H9 (cell line): ENCODE results near the gene ADCY4. TPM values are rescaled to one million over a fixed set of nuclear protein-coding genes. Genes with fewer than 3 reads are reported as not detected.

ENCODE experiments used
- DNase-seq: peaks from one replicate; pipeline ENCODE4 v3.0.0-alpha.2; 2017
- H2AFZ ChIP-seq: one replicate; pipeline ENCODE4 v1.6.1; 2013; ENCODE audit warnings: mild to moderate bottlenecking, low read length, control low read depth, moderate library complexity
- H2AK5ac ChIP-seq: 2 replicates; pipeline ENCODE4 v1.6.1; 2013; ENCODE audit warnings: low read length, control low read depth, mixed read lengths; ENCODE audit not compliant: insufficient read length
- H2BK120ac ChIP-seq: one replicate; pipeline ENCODE4 v1.6.1; 2013; ENCODE audit warnings: low read depth, mild to moderate bottlenecking, low read length, control low read depth, inconsistent platforms; ENCODE audit not compliant: poor library complexity, severe bottlenecking
- H2BK12ac ChIP-seq: 2 replicates; pipeline ENCODE4 v1.6.1; 2013; ENCODE audit warnings: low read length, control low read depth, mixed read lengths, low read depth; ENCODE audit not compliant: insufficient read length
- H2BK15ac ChIP-seq: 2 replicates; pipeline ENCODE4 v1.6.1; 2013; ENCODE audit warnings: low read depth, low read length, control low read depth
- H2BK20ac ChIP-seq: one replicate; pipeline ENCODE4 v1.6.1; 2013; ENCODE audit warnings: low read depth, mild to moderate bottlenecking, low read length, control low read depth, inconsistent platforms; ENCODE audit not compliant: poor library complexity, severe bottlenecking
- H2BK5ac ChIP-seq: 2 replicates; pipeline ENCODE4 v1.6.1; 2013; ENCODE audit warnings: low read length, control low read depth, mixed read lengths; ENCODE audit not compliant: insufficient read length
- H3K14ac ChIP-seq: 2 replicates; pipeline ENCODE4 v1.6.1; 2013; ENCODE audit warnings: low read length, control low read depth; ENCODE audit not compliant: insufficient read depth
- H3K18ac ChIP-seq: 2 replicates; pipeline ENCODE4 v1.6.1; 2013; ENCODE audit warnings: low read depth, mild to moderate bottlenecking, mixed read lengths, low read length, control low read depth; ENCODE audit not compliant: insufficient read length
- H3K23ac ChIP-seq: 2 replicates; pipeline ENCODE4 v1.6.1; 2013; ENCODE audit warnings: low read length, control low read depth, mixed read lengths, low read depth; ENCODE audit not compliant: insufficient read length
- H3K23me2 ChIP-seq: 2 replicates; pipeline ENCODE4 v1.6.1; 2013; ENCODE audit warnings: low read depth, mild to moderate bottlenecking, mixed read lengths, low read length, control low read depth; ENCODE audit not compliant: insufficient read length, poor library complexity, severe bottlenecking
- H3K27ac ChIP-seq: 2 replicates; pipeline ENCODE4 v1.5.1; 2013; ENCODE audit warnings: low read length, control low read depth, mixed read lengths, low read depth; ENCODE audit not compliant: insufficient read length
- H3K27me3 ChIP-seq: 2 replicates; pipeline ENCODE4 v1.6.1; 2013; ENCODE audit warnings: low read length, control low read depth, inconsistent platforms; ENCODE audit not compliant: insufficient read depth
- H3K4ac ChIP-seq: 2 replicates; pipeline ENCODE4 v1.6.1; 2013; ENCODE audit warnings: low read depth, mild to moderate bottlenecking, control low read depth, inconsistent platforms, low read length, moderate library complexity
- H3K4me1 ChIP-seq: 2 replicates; pipeline ENCODE4 v1.6.1; 2013; ENCODE audit warnings: low read length, control low read depth, inconsistent platforms; ENCODE audit not compliant: insufficient read depth
- H3K4me2 ChIP-seq: 2 replicates; pipeline ENCODE4 v1.6.1; 2013; ENCODE audit warnings: low read length, control low read depth, mixed read lengths; ENCODE audit not compliant: insufficient read length, insufficient read depth
- H3K56ac ChIP-seq: 2 replicates; pipeline ENCODE4 v1.6.1; 2013; ENCODE audit warnings: low read depth, mild to moderate bottlenecking, mixed read lengths, low read length, control low read depth; ENCODE audit not compliant: insufficient read length
- H3K79me1 ChIP-seq: 2 replicates; pipeline ENCODE4 v1.6.1; 2013; ENCODE audit warnings: low read depth, mild to moderate bottlenecking, moderate library complexity, low read length, control low read depth, inconsistent platforms; ENCODE audit not compliant: insufficient read depth, poor library complexity, severe bottlenecking
- H3K79me2 ChIP-seq: 2 replicates; pipeline ENCODE4 v1.6.1; 2013; ENCODE audit warnings: low read length, control low read depth, inconsistent platforms; ENCODE audit not compliant: insufficient read depth
- H3K9ac ChIP-seq: 2 replicates; pipeline ENCODE4 v1.6.1; 2013; ENCODE audit warnings: low read length, control low read depth, mixed read lengths; ENCODE audit not compliant: insufficient read length; ENCODE audit errors: extremely low read depth
- H3K9me3 ChIP-seq: one replicate; pipeline ENCODE4 v1.6.1; 2013; ENCODE audit warnings: low read depth, low read length, inconsistent platforms; ENCODE audit not compliant: control insufficient read depth
- H3T11ph ChIP-seq: one replicate; pipeline ENCODE4 v1.6.1; 2013; ENCODE audit warnings: mild to moderate bottlenecking, low read length, control low read depth, inconsistent platforms
- H4K20me1 ChIP-seq: one replicate; pipeline ENCODE4 v1.6.1; 2013; ENCODE audit not compliant: control insufficient read depth, insufficient read length, insufficient read depth
- H4K5ac ChIP-seq: 2 replicates; pipeline ENCODE4 v1.6.1; 2013; ENCODE audit warnings: low read depth, mild to moderate bottlenecking, mixed read lengths, low read length, control low read depth; ENCODE audit not compliant: insufficient read length
- H4K8ac ChIP-seq: replicated peaks from 2 replicates; pipeline ENCODE4 v1.6.1; 2013; ENCODE audit warnings: low read length, control low read depth, mixed read lengths, low read depth; ENCODE audit not compliant: insufficient read length
- H4K91ac ChIP-seq: 2 replicates; pipeline ENCODE4 v1.6.1; 2013; ENCODE audit warnings: low read depth, mild to moderate bottlenecking, moderate library complexity, mixed read lengths, low read length, control low read depth; ENCODE audit not compliant: insufficient read length
- H3K27ac Mint-ChIP-seq, 3 experiments: 2 replicates in 2 of 3; 3 replicates in 1 of 3; pipeline ENCODE4 v1.8.0; 2020 to 2021; ENCODE audit warnings: mixed read lengths in 3 of 3, mild to moderate bottlenecking in 1 of 3, moderate library complexity in 1 of 3
- H3K27me3 Mint-ChIP-seq: 2 replicates; pipeline ENCODE4 v1.8.0; 2021; ENCODE audit warnings: low read depth, mild to moderate bottlenecking, moderate library complexity, mixed read lengths
- H3K36me3 Mint-ChIP-seq, 3 experiments: 2 replicates in 2 of 3; 3 replicates in 1 of 3; pipeline ENCODE4 v1.8.0; 2020 to 2021; ENCODE audit warnings: low read depth in 3 of 3, mixed read lengths in 3 of 3; ENCODE audit not compliant: insufficient read depth in 1 of 3
- H3K4me1 Mint-ChIP-seq, 2 experiments: 2 replicates each; pipeline ENCODE4 v1.8.0; 2020; ENCODE audit warnings: mixed read lengths in 2 of 2
- H3K4me3 Mint-ChIP-seq, 2 experiments: 2 replicates in 1 of 2; 3 replicates in 1 of 2; pipeline ENCODE4 v1.8.0; 2020 to 2021; ENCODE audit warnings: mild to moderate bottlenecking in 2 of 2, mixed read lengths in 2 of 2, moderate library complexity in 1 of 2
- H3K9me3 Mint-ChIP-seq, 2 experiments: 2 replicates in 1 of 2; 3 replicates in 1 of 2; pipeline ENCODE4 v1.8.0; 2020; ENCODE audit warnings: mild to moderate bottlenecking in 2 of 2, mixed read lengths in 2 of 2, moderate library complexity in 1 of 2
- WGBS: extraction: QIAGEN DNeasy Blood & Tissue Kit; methylation state at CpG from one replicate; pipeline ENCODE4 v1.1.7; 2013; ENCODE audit warnings: missing lambda C conversion rate, low lambda C conversion rate, mixed read lengths; ENCODE audit not compliant: insufficient read length; ENCODE audit errors: extremely low coverage; 5-methylcytosine and 5-hydroxymethylcytosine counted together
- total RNA-seq: library from RNA; stranded (reverse); gene quantifications from 2 replicates; pipeline ENCODE4 v1.2.1, GENCODE V29; 2021
- TF ChIP-seq, protein P1 (sequence below): fragments of 200-600 bp; sonication (generic); conservative IDR thresholded peaks from 3 replicates; pipeline ENCODE4 v1.8.0; 2021; ENCODE audit warnings: antibody characterized with exemption, mild to moderate bottlenecking

ADCY4 gene
- total RNA-seq, 1 experiment from 2014 or later, result 0.09 TPM

DNA sequence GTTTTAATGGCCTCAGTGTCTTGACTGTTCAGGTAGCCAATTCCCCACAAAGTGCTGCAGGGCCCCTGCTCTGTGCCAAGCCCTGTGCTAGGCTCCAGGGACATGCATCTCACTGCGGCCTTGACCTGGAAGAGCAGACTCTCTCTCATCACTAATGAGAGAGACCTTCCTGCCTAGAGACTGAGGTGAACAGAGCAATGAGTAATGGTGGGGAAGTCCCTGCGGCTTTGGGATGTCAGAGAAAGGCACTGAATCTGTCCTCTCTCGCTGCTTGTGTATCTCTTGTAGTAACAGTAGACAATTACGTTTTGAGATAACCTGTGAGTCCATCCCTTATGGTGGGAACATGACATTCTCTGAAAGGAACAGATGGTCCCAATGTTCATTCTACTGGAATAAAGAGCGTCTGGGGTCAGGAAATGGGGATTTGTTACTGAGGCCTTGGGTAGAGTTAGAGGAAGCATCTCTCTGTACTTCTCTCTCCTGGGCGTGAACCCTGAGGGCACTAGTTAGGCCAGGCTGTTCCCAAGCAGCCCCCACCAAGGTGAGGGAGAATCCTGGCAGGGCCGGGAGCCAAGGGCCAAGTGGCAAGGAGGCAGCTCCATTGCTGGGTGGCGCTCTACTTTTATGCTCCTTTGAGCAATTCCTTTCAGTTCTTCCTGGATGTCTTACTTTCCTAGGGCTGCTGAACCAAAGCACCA lies 46.6 kb upstream of the ADCY4 start:
- Histone ChIP-seq H4K5ac (no peak overlapping the region), H3K56ac (no peak overlapping the region), H3K9me3 (no peaks in the 10 kb centered on the region), H3K4ac (no peak overlapping the region), H2BK12ac (no peak overlapping the region), H3K4me1 (peaks cover 3% of the 10 kb centered on the region), H3K27ac (no peak overlapping the region), H4K20me1 (no peaks in the 10 kb centered on the region), H3K9ac (no peak overlapping the region), H3K4me2 (no peak overlapping the region), H3K14ac (no peak overlapping the region), H2BK15ac (no peak overlapping the region), H3K23ac (no peak overlapping the region), H4K91ac (no peak overlapping the region), H2AFZ (no peak overlapping the region), H2BK5ac (no peak overlapping the region), H4K8ac (no peak overlapping the region), H2AK5ac (no peak overlapping the region), H3K23me2 (no peaks in the 10 kb centered on the region), H3T11ph (no peak overlapping the region), H2BK120ac (no peak overlapping the region), H2BK20ac (no peak overlapping the region), H3K27me3 (no peaks in the 10 kb centered on the region), H3K79me2 (no peaks in the 10 kb centered on the region; the same call in 1 of the 2 replicates), H3K18ac (no peak overlapping the region), H3K79me1 (no peaks in the 10 kb centered on the region)
- H3K4me3 Mint-ChIP-seq, result no peak overlapping the region
- peaks cover 25 to 34% of the 10 kb centered on the region in 2 experiments for H3K4me1 Mint-ChIP-seq
- WGBS, result no CpG with 5 or more reads among the region's 8 CpGs
- no peaks in the 10 kb centered on the region for H3K9me3 Mint-ChIP-seq
- H3K27ac Mint-ChIP-seq, result no peak overlapping the region
- no peaks in the 10 kb centered on the region; the same call in none of the 2 replicates for H3K27me3 Mint-ChIP-seq
- H3K36me3 Mint-ChIP-seq, result peaks cover 0 to 1% (median 0%) of the 10 kb centered on the region in 3 experiments; a peak in 4 of 7 replicates
- TF ChIP-seq, protein P1, sequence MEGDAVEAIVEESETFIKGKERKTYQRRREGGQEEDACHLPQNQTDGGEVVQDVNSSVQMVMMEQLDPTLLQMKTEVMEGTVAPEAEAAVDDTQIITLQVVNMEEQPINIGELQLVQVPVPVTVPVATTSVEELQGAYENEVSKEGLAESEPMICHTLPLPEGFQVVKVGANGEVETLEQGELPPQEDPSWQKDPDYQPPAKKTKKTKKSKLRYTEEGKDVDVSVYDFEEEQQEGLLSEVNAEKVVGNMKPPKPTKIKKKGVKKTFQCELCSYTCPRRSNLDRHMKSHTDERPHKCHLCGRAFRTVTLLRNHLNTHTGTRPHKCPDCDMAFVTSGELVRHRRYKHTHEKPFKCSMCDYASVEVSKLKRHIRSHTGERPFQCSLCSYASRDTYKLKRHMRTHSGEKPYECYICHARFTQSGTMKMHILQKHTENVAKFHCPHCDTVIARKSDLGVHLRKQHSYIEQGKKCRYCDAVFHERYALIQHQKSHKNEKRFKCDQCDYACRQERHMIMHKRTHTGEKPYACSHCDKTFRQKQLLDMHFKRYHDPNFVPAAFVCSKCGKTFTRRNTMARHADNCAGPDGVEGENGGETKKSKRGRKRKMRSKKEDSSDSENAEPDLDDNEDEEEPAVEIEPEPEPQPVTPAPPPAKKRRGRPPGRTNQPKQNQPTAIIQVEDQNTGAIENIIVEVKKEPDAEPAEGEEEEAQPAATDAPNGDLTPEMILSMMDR, result no peak
- DNase-seq, result no peak
